CD4-positive, alpha-beta T cell treated with Interleukin-6 at 100 ng/mL for 8 hours (primary cell): ENCODE measurements around the gene GSC.
"Not testable (repeated sequence)": the region's sequence is repeated elsewhere in the genome, so short reads cannot be mapped to it uniquely, and the experiment has no call there.

Source experiments
- DNase-seq: peaks from one replicate; pipeline ENCODE4 v3.0.0-alpha.2; 2020; ENCODE audit warnings: mixed read lengths, low spot score

Gene GSC

DNA sequence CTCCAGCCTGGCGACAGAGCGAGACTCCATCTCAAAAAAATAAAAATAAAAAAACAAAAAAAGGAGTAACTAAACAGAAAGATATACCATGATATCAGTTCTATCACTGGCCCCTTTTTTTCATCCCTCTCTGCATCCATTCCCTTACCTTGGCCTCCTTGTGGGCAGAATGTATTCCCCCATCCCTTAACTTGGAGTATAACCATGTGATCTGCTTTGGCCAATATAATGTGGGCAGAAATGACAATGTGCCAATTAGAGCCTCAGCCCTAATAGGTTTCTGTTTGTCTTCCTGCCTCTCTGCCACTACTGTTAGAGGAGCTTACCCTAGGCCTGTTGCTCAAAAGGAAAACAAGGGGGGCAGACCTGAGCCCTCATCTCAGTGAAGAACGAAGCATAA, 23.8 kb downstream of the GSC start:
- DNase-seq = no peak

DNA sequence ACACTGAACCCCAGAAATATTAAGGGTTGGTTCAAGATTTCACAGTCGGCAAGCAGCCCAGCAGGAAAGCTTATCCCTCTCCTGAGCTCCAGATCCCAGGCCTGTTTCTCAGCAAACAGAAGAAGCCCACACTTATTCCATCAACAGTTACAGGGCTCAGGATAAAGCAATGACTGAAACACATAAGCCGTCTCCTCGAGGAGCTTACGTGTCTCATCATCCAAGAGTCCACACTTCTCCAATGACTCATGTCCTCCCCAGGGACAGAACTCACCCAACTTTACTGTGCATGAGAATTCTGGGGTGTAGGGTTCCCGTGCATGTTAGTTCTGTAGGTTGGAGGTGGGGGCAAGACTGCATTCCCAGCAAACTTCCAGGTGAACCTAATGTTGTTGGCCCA, 31.2 kb downstream of the GSC start:
- DNase-seq = no peak

DNA sequence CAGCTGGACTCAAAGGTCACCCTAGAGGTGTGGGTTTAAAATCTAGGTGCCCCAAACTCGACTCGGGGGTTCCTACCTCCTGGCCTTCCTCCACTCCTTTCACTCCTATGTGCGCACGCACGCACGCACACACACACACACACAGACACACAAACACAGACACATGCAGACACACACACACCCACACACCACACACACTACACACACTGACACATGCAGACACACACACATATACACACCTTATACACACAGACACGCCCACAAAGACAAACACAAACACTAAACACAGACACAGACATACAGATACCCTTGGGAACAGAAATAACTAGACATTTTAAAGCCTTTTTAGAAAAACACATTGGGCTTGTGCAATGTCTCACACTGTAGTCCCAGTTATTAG, 31.8 kb downstream of the GSC start:
- DNase-seq = no peak

DNA sequence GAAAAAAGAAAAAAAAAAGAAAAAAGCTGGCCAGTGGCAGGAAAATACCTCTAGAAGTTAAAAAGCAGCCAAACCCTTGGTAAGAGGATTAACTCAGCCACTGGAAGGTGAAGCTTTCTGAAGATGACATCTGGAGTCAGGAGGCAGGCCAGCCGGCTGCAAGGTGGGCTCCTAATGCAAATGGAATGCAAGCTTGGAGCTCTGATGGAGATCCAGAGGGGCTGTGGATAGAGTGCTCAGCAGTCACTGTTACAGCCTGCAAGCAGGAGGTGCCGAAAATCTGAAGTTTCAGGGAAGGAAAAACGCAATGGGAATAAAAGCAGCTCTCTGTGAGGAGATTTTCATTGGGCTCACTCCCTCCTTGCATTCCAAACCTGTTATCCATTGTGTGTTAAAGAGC, 41.0 kb downstream of the GSC start:
- no peak for DNase-seq

DNA sequence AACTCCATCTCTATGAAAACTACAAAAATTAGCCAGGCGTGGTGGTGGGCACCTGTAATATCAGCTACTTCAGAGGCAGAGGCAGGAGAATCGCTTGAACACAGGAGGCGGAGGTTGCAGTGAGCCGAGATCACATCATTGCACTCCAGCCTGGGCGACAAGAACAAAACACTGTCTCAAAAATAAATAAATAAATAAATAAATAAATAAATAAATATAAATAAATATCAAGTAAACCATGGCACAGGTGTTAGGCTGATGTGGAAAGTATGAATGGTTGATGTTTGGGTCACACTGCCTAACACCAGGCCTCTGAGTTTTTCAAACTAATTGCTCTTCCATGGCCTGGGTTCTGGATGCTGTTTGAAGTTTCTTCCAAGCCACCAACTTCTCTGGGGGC, 41.5 kb downstream of the GSC start:
- not testable (repeated sequence) for DNase-seq

DNA sequence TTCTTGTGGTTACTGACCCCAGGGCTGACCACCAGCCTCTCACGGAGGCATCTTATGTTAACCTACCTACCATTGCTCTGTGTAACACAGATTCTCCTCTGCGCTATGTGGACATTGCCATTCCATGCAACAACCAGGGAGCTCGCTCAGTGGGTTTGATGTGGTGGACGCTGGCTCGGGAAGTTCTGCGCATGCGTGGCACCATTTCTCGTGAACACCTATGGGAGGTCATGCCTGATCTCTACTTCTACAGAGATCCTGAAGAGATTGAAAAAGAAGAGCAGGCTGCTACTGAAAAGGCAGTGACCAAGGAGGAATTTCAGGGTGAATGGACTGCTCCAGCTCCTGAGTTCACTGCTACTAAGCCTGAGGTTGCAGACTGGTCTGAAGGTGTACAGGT, 43.3 kb downstream of the GSC start:
- not testable (repeated sequence) for DNase-seq

DNA sequence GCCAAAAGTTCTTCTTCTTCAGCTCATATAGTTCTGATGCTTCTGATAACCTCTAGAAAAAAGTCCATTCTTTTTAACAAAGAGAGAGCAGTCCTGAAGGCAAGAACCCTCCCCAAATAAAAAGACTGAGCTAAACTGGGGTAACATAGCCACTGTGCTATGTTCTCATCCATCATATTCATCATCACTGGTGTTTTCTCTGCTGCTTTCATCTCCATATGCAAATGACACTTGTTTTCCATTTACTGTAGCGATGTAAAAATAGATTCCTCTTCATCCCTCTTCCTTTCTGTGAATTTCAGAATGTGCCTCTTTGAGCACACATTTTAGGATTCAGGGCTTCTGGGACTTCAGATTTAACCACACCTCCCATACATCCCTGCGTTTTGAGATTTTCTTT, 44.9 kb downstream of the GSC start:
- DNase-seq = no peak

DNA sequence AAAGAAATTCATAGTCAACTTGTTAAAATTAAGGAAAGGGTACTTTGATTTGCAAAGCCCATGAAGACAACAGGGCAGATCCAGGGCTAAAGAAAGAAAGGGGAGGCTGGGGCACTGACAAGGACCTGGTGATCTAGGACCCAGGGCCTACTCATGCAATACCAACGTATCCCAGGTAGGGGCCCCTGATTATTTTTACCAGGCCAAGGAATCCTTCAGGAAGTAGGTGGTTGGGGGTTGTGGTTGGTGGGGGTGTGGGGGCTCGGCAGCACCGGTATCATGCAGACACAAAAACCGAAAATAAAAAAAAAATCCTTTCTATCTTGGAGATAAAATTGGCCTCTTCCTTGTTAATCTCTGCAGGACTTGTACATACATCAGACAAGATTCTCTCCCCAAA, 47.5 kb downstream of the GSC start:
- DNase-seq = no peak
